Measurements from ENCODE around the gene HSP90AB1. TPM values are rescaled to one million over a fixed set of nuclear protein-coding genes. Genes with fewer than 3 reads are reported as not detected.

The HSP90AB1 gene
- total RNA-seq, 1 experiment from 2014 or later: 967 TPM

- intact Hi-C loops (cut with micrococcal nuclease; ENCODE audit: unreplicated experiment): no loop called here
- Histone ChIP-seq H3K4me3 (ENCODE audit: low read depth, low read length) (peak overlapping the region; percentile 60), H3K27me3 (replicated peaks; ENCODE audit: control insufficient read depth, insufficient read depth, low read length) (no peaks in the 10 kb centered on the region), H3K36me3 (ENCODE audit: control insufficient read depth, insufficient read depth, low read length) (peaks cover 9% of the 10 kb centered on the region), H3K4me1 (peaks cover 8% of the 10 kb centered on the region; the same call in 1 of the 2 replicates), H3K9me3 (no peaks in the 10 kb centered on the region)
- BruUV-seq (replicated peaks): no TSS peak
- Mint-ChIP-seq H3K4me1 (ENCODE audit: low read depth, unreplicated experiment) (peaks cover 29% of the 10 kb centered on the region), H3K4me3 (ENCODE audit: unreplicated experiment) (peak overlapping the region; percentile 78), H3K27ac (ENCODE audit: unreplicated experiment) (peak overlapping the region; percentile 42), H3K9me3 (ENCODE audit: unreplicated experiment) (no peaks in the 10 kb centered on the region), H3K36me3 (ENCODE audit: insufficient read depth, unreplicated experiment) (peaks cover 75% of the 10 kb centered on the region), H3K27me3 (ENCODE audit: insufficient read depth, unreplicated experiment) (no peaks in the 10 kb centered on the region)
- ChIA-PET CTCF (interaction anchor here (0.8 to 3.4 kb wide), 10 partner anchors 9 to 160 kb away, joined by 3 to 18 read pairs (median 6); partner anchors contain the start of genes AARS2, HSP90AB1 and TMEM151B), POLR2A (interaction anchor here (0.5 to 2.0 kb wide), 7 partner anchors 9 to 547 kb away, joined by 3 to 37 read pairs (median 4); partner anchors contain the start of genes HSP90AB1 and SLC29A1)
- TF ChIP-seq CTCF (IDR thresholded peaks at IDR 0.05; ENCODE audit: insufficient read depth in 1 of 2, low read depth in 1 of 2, low read length in 1 of 2, severe bottlenecking in 1 of 2, unreplicated experiment in 1 of 2): no peak
- DNase-seq: peak; percentile 40 to 56
Measured at GRCh38 chr6:44255871-44256774, 9.2 kb downstream of the HSP90AB1 start.

GRCh38 chr6:44256775-44257024 lies 9.8 kb downstream of the HSP90AB1 start:
- no peaks in the 10 kb centered on the region for H3K27me3 ChIP-seq (replicated peaks; ENCODE audit: control insufficient read depth, insufficient read depth, low read length)
- no TSS peak for BruUV-seq (replicated peaks)
- CTCF ChIA-PET: interaction anchor here (0.7 to 3.4 kb wide), 10 partner anchors 10 to 162 kb away, joined by 3 to 18 read pairs (median 6); partner anchors contain the start of genes AARS2, HSP90AB1 and TMEM151B
- peaks cover 8% of the 10 kb centered on the region; the same call in 1 of the 2 replicates for H3K4me1 ChIP-seq
- Mint-ChIP-seq H3K27ac (ENCODE audit: unreplicated experiment) (peak overlapping the region; percentile 42), H3K4me3 (ENCODE audit: unreplicated experiment) (peak overlapping the region; percentile 78), H3K27me3 (ENCODE audit: insufficient read depth, unreplicated experiment) (no peaks in the 10 kb centered on the region), H3K4me1 (ENCODE audit: low read depth, unreplicated experiment) (peaks cover 29% of the 10 kb centered on the region), H3K36me3 (ENCODE audit: insufficient read depth, unreplicated experiment) (peaks cover 69% of the 10 kb centered on the region), H3K9me3 (ENCODE audit: unreplicated experiment) (no peaks in the 10 kb centered on the region)
- no peak for DNase-seq
- POLR2A ChIA-PET: interaction anchor here (0.5 to 2.0 kb wide), 8 partner anchors 9 to 548 kb away, joined by 3 to 37 read pairs (median 4); partner anchors contain the start of genes HSP90AB1 and SLC29A1
- no peak for TF ChIP-seq CTCF (IDR thresholded peaks at IDR 0.05; ENCODE audit: insufficient read depth in 1 of 2, low read depth in 1 of 2, low read length in 1 of 2, severe bottlenecking in 1 of 2, unreplicated experiment in 1 of 2)
- H3K36me3 ChIP-seq (ENCODE audit: control insufficient read depth, insufficient read depth, low read length): peaks cover 9% of the 10 kb centered on the region
- no peaks in the 10 kb centered on the region for H3K9me3 ChIP-seq
- intact Hi-C loops (cut with micrococcal nuclease; ENCODE audit: unreplicated experiment): no loop called here
- peak overlapping the region; percentile 60 for H3K4me3 ChIP-seq (ENCODE audit: low read depth, low read length)

- Histone ChIP-seq H3K36me3 (ENCODE audit: control insufficient read depth, insufficient read depth, low read length) (peaks cover 7% of the 10 kb centered on the region), H3K4me3 (ENCODE audit: low read depth, low read length) (peak within 1 kb of the TSS; percentile 60), H3K4me1 (peaks cover 8% of the 10 kb centered on the region; the same call in 1 of the 2 replicates), H3K9me3 (no peaks in the 10 kb centered on the region), H3K27me3 (replicated peaks; ENCODE audit: control insufficient read depth, insufficient read depth, low read length) (no peaks in the 10 kb centered on the region)
- Mint-ChIP-seq H3K9me3 (ENCODE audit: unreplicated experiment) (no peaks in the 10 kb centered on the region), H3K27ac (ENCODE audit: unreplicated experiment) (peak within 1 kb of the TSS; percentile 87), H3K27me3 (ENCODE audit: insufficient read depth, unreplicated experiment) (no peaks in the 10 kb centered on the region), H3K4me3 (ENCODE audit: unreplicated experiment) (peak within 1 kb of the TSS; percentile 78), H3K4me1 (ENCODE audit: low read depth, unreplicated experiment) (peaks cover 29% of the 10 kb centered on the region), H3K36me3 (ENCODE audit: insufficient read depth, unreplicated experiment) (peaks cover 64% of the 10 kb centered on the region)
- POLR2A ChIA-PET: interaction anchor here (0.5 to 2.0 kb wide), 8 partner anchors 10 to 548 kb away, joined by 3 to 37 read pairs (median 4); partner anchors contain the start of genes HSP90AB1 and SLC29A1
- TF ChIP-seq CTCF (IDR thresholded peaks at IDR 0.05; ENCODE audit: insufficient read depth in 1 of 2, low read depth in 1 of 2, low read length in 1 of 2, severe bottlenecking in 1 of 2, unreplicated experiment in 1 of 2): peak; percentile 31 to 66
- peak; percentile 82 for DNase-seq
- no TSS peak for BruUV-seq (replicated peaks)
- intact Hi-C loops (cut with micrococcal nuclease; ENCODE audit: unreplicated experiment): no loop called here
- CTCF ChIA-PET: interaction anchor here (0.7 to 3.4 kb wide), 10 partner anchors 10 to 163 kb away, joined by 3 to 18 read pairs (median 6); partner anchors contain the start of genes AARS2, HSP90AB1 and TMEM151B
Measured at GRCh38 chr6:44257025-44257752, 10.3 kb downstream of the HSP90AB1 start, which contains the start of gene SLC35B2. SLC35B2 (minus strand) TSS chr6:44257528; CDS start chr6:44257410, 118 bp downstream.
